H1 (cell line): ENCODE data around the gene SLC4A9. TPM values are rescaled to one million over a fixed set of nuclear protein-coding genes. Genes with fewer than 3 reads are reported as not detected.

ENCODE experiments used
- CTCF ChIA-PET: fragments of 300-600 bp; sonication (Branson Sonifier 250); formaldehyde crosslinking; loops from one replicate; lab custom pipeline; 2021; ENCODE audit not compliant: partially characterized antibody; lab: Charles Lee
- POLR2A ChIA-PET: fragments of 300-600 bp; sonication (Branson Sonifier 250); formaldehyde crosslinking; loops from one replicate; lab custom pipeline; 2021; ENCODE audit warnings: inconsistent platforms; ENCODE audit not compliant: partially characterized antibody; lab: Charles Lee
- DNase-seq, 2 experiments: peaks; one replicate each; pipeline versions ENCODE4 v3.0.0 to v3.0.0-alpha.2; 2010 to 2022; ENCODE audit warnings: low spot score in 2 of 2, low read depth in 1 of 2, mixed read lengths in 1 of 2
- FAIRE-seq: peaks from 2 replicates; lab custom pipeline; 2011; peaks lifted over from hg19 to GRCh38; lab: Jason Lieb, UNC
- H2AFZ ChIP-seq: 2 replicates; pipeline ENCODE4 v1.8.1; 2012; ENCODE audit warnings: low read length, inconsistent platforms
- H2AK5ac ChIP-seq: 2 replicates; pipeline ENCODE4 v1.6.1; 2013; ENCODE audit warnings: low read depth, low read length
- H2BK120ac ChIP-seq: replicated peaks from 2 replicates; pipeline ENCODE3; 2013; ENCODE audit warnings: low read depth, low read length, inconsistent platforms
- H2BK12ac ChIP-seq: 2 replicates; pipeline ENCODE4 v1.6.1; 2013; ENCODE audit warnings: low read depth, low read length
- H2BK15ac ChIP-seq: 2 replicates; pipeline ENCODE4 v1.6.1; 2013; ENCODE audit warnings: low read length
- H2BK20ac ChIP-seq: 2 replicates; pipeline ENCODE4 v1.6.1; 2013; ENCODE audit warnings: low read length
- H2BK5ac ChIP-seq: 2 replicates; pipeline ENCODE4 v1.6.1; 2013; ENCODE audit warnings: low read depth, low read length
- H3K14ac ChIP-seq: 2 replicates; pipeline ENCODE4 v1.6.1; 2013; ENCODE audit warnings: inconsistent platforms; ENCODE audit not compliant: insufficient read length
- H3K18ac ChIP-seq: 2 replicates; pipeline ENCODE4 v1.6.1; 2013; ENCODE audit warnings: low read length; ENCODE audit errors: extremely low read depth
- H3K23ac ChIP-seq: 2 replicates; pipeline ENCODE4 v1.6.1; 2013; ENCODE audit warnings: inconsistent platforms; ENCODE audit not compliant: insufficient read length
- H3K23me2 ChIP-seq: 2 replicates; pipeline ENCODE4 v1.6.1; 2013; ENCODE audit warnings: low read depth, low read length
- H3K27ac ChIP-seq: 2 replicates; pipeline ENCODE4 v1.6.1; 2011; ENCODE audit warnings: low read depth, low read length, inconsistent platforms
- H3K27me3 ChIP-seq, 4 experiments: replicated peaks in 1 of 4; 1 replicate in 1 of 4; 2 replicates in 3 of 4; pipeline versions ENCODE4 v1.6.1 to v1.8.1; 2011 to 2013; ENCODE audit warnings: low read length in 3 of 4, mild to moderate bottlenecking in 3 of 4, inconsistent platforms in 2 of 4, mixed read lengths in 2 of 4, moderate library complexity in 1 of 4; ENCODE audit not compliant: control insufficient read depth in 3 of 4, insufficient read depth in 3 of 4; ENCODE audit errors: extremely low read depth in 1 of 4
- H3K36me3 ChIP-seq, 4 experiments: 2 replicates each; pipeline versions ENCODE4 v1.6.1 to v1.8.1; 2011 to 2013; ENCODE audit warnings: mild to moderate bottlenecking in 4 of 4, low read length in 3 of 4, moderate library complexity in 2 of 4, control low read depth in 1 of 4, inconsistent platforms in 1 of 4; ENCODE audit not compliant: insufficient read depth in 4 of 4, control insufficient read depth in 2 of 4
- H3K4ac ChIP-seq: replicated peaks from 2 replicates; pipeline ENCODE3; 2013; ENCODE audit warnings: low read length, low read depth, mixed read lengths, inconsistent platforms; ENCODE audit not compliant: insufficient read length
- H3K4me1 ChIP-seq, 4 experiments: replicated peaks in 1 of 4; 1 replicate in 1 of 4; 2 replicates in 3 of 4; pipeline versions ENCODE4 v1.6.1 to v1.8.1; 2011 to 2013; ENCODE audit warnings: low read length in 3 of 4, inconsistent platforms in 2 of 4, mixed read lengths in 1 of 4; ENCODE audit not compliant: insufficient read depth in 4 of 4, control insufficient read depth in 3 of 4
- H3K4me2 ChIP-seq, 2 experiments: 2 replicates each; pipeline versions ENCODE4 v1.6.1 to v1.8.1; 2011 to 2013; ENCODE audit warnings: low read depth in 2 of 2, low read length in 2 of 2, control low read depth in 1 of 2, inconsistent platforms in 1 of 2, mild to moderate bottlenecking in 1 of 2; ENCODE audit not compliant: insufficient read depth in 1 of 2
- H3K4me3 ChIP-seq, 4 experiments: fragments of 200-600, 300-600 bp in 1 of 4; sonication (generic), shearing (Covaris generic), sonication (Bioruptor Twin) in 1 of 4; 2 replicates each; pipeline versions ENCODE4 v1.5.1 to v1.8.1; 2011 to 2016; ENCODE audit warnings: low read length in 4 of 4, low read depth in 3 of 4, control low read depth in 2 of 4, inconsistent platforms in 2 of 4, mild to moderate bottlenecking in 2 of 4, mixed read lengths in 1 of 4, moderate library complexity in 1 of 4; ENCODE audit not compliant: insufficient read depth in 2 of 4; ENCODE audit errors: extremely low read depth in 1 of 4
- H3K56ac ChIP-seq: replicated peaks from 2 replicates; pipeline ENCODE3; 2013; ENCODE audit warnings: low read depth, mild to moderate bottlenecking, mixed read lengths, low read length, inconsistent platforms; ENCODE audit not compliant: insufficient read length
- H3K79me1 ChIP-seq: 2 replicates; pipeline ENCODE4 v1.6.1; 2013; ENCODE audit warnings: low read depth, low read length, control low read depth
- H3K79me2 ChIP-seq, 2 experiments: 2 replicates each; pipeline versions ENCODE4 v1.6.1 to v1.8.1; 2012 to 2013; ENCODE audit warnings: low read length in 2 of 2, mild to moderate bottlenecking in 2 of 2, inconsistent platforms in 1 of 2; ENCODE audit not compliant: insufficient read depth in 2 of 2, control insufficient read depth in 1 of 2
- H3K9ac ChIP-seq, 4 experiments: replicated peaks in 1 of 4; 1 replicate in 1 of 4; 2 replicates in 3 of 4; pipeline versions ENCODE4 v1.6.1 to v1.8.1; 2011 to 2013; ENCODE audit warnings: low read depth in 3 of 4, low read length in 3 of 4, control low read depth in 2 of 4, mild to moderate bottlenecking in 2 of 4, moderate library complexity in 2 of 4, inconsistent platforms in 1 of 4; ENCODE audit errors: extremely low read depth in 1 of 4
- H3K9me3 ChIP-seq, 2 experiments: 2 replicates each; pipeline versions ENCODE4 v1.6.1 to v1.8.1; 2012 to 2013; ENCODE audit warnings: mild to moderate bottlenecking in 2 of 2, moderate library complexity in 2 of 2, control low read depth in 1 of 2, inconsistent platforms in 1 of 2, low read depth in 1 of 2, low read length in 1 of 2, mixed read lengths in 1 of 2; ENCODE audit not compliant: insufficient read depth in 2 of 2
- H4K20me1 ChIP-seq, 2 experiments: replicated peaks in 1 of 2; 2 replicates each; pipeline versions ENCODE3 to v1.8.1; 2011 to 2013; ENCODE audit warnings: inconsistent platforms in 2 of 2, low read length in 2 of 2, mild to moderate bottlenecking in 1 of 2; ENCODE audit not compliant: insufficient read depth in 2 of 2, control insufficient read depth in 1 of 2
- H4K5ac ChIP-seq: 2 replicates; pipeline ENCODE4 v1.6.1; 2013; ENCODE audit warnings: low read length, low read depth, mixed read lengths, inconsistent platforms; ENCODE audit not compliant: insufficient read length
- H4K8ac ChIP-seq: 2 replicates; pipeline ENCODE4 v1.8.0; 2013; ENCODE audit warnings: mild to moderate bottlenecking, moderate library complexity, low read length, inconsistent platforms; ENCODE audit not compliant: insufficient read depth; ENCODE audit errors: extremely low read depth
- H4K91ac ChIP-seq: replicated peaks from 2 replicates; pipeline ENCODE3; 2013; ENCODE audit warnings: low read length, mixed read lengths, inconsistent platforms; ENCODE audit not compliant: insufficient read length
- ASH2L ChIP-seq: fragments of 200-600, 300-600 bp; sonication (generic); IDR thresholded peaks from one replicate; pipeline ENCODE4 v1.7.1; 2017; ENCODE audit warnings: low read length
- CEBPB ChIP-seq: IDR thresholded peaks from 2 replicates; pipeline ENCODE4 v1.6.1; 2012; ENCODE audit warnings: low read depth, low read length
- CTBP2 ChIP-seq: IDR thresholded peaks from 2 replicates; pipeline ENCODE4 v1.7.0; 2011; ENCODE audit warnings: borderline replicate concordance, mild to moderate bottlenecking, moderate library complexity, mixed read lengths, low read length; ENCODE audit not compliant: insufficient read depth, insufficient read length
- EGR1 ChIP-seq: IDR thresholded peaks from 2 replicates; pipeline ENCODE4 v1.6.1; 2011; ENCODE audit warnings: low read depth, low read length, borderline replicate concordance
- HDAC6 ChIP-seq: IDR thresholded peaks from one replicate; pipeline ENCODE4 v1.7.1; 2012; ENCODE audit warnings: low read depth, mild to moderate bottlenecking, inconsistent platforms, low read length, moderate library complexity
- JUN ChIP-seq: IDR thresholded peaks from 2 replicates; pipeline ENCODE4 v1.6.1; 2011; ENCODE audit warnings: low read depth, mild to moderate bottlenecking, improper control_type of control experiment, low read length
- KDM5A ChIP-seq: fragments of 200-600 bp; IDR thresholded peaks from 2 replicates; pipeline ENCODE4 v1.7.1; 2012; ENCODE audit warnings: mild to moderate bottlenecking, low read length, inconsistent platforms, mixed read lengths
- NANOG ChIP-seq: IDR thresholded peaks from 2 replicates; pipeline ENCODE4 v1.6.1; 2011; ENCODE audit warnings: low read length, low read depth, mild to moderate bottlenecking, inconsistent platforms; ENCODE audit not compliant: insufficient read depth, poor library complexity, severe bottlenecking
- RFX5 ChIP-seq: IDR thresholded peaks from 2 replicates; pipeline ENCODE4 v1.6.1; 2011; ENCODE audit warnings: low read depth, low read length, improper control_type of control experiment, borderline replicate concordance
- RNF2 ChIP-seq: fragments of 200-900, 300-1000 bp; sonication (generic); IDR thresholded peaks from 2 replicates; pipeline ENCODE4 v1.7.1; 2016; ENCODE audit warnings: borderline replicate concordance, low read depth, mild to moderate bottlenecking, antibody characterized with exemption, low read length; ENCODE audit not compliant: poor library complexity, severe bottlenecking; ENCODE audit errors: missing control alignments
- RXRA ChIP-seq: IDR thresholded peaks from 2 replicates; pipeline ENCODE4 v1.6.1; 2011; ENCODE audit warnings: low read depth, mild to moderate bottlenecking, low read length, moderate library complexity; ENCODE audit not compliant: insufficient read depth
- SIRT6 ChIP-seq: IDR thresholded peaks from one replicate; pipeline ENCODE4 v1.7.1; 2012; ENCODE audit warnings: low read length, inconsistent platforms
- SP1 ChIP-seq: IDR thresholded peaks from 2 replicates; pipeline ENCODE4 v1.6.1; 2011; ENCODE audit warnings: low read depth, low read length
- SRF ChIP-seq: IDR thresholded peaks from 2 replicates; pipeline ENCODE4 v1.6.1; 2011; ENCODE audit warnings: mild to moderate bottlenecking, low read depth, low read length, moderate library complexity
- SUZ12 ChIP-seq: fragments of 200-600 bp; sonication (generic); IDR thresholded peaks from 2 replicates; pipeline ENCODE4 v1.6.1; 2012; ENCODE audit warnings: mild to moderate bottlenecking, inconsistent platforms, low read length, moderate library complexity, mixed read lengths
- YY1 ChIP-seq: IDR thresholded peaks from 2 replicates; pipeline ENCODE4 v1.6.1; 2011; ENCODE audit warnings: low read depth, mild to moderate bottlenecking, low read length
- ZNF274 ChIP-seq: IDR thresholded peaks from 2 replicates; pipeline ENCODE4 v1.7.0; 2012; ENCODE audit warnings: low read length, borderline replicate concordance; ENCODE audit errors: extremely low read depth
- polyA plus RNA-seq, 7 experiments: library from polyadenylated mRNA; depleted of rRNA in 3 of 7; stranded (reverse) in 5 of 7; unstranded in 2 of 7; fragments of >200 nt in 5 of 7; fragments of 200-250 nt in 2 of 7; gene quantifications; 1 replicate in 5 of 7; 2 replicates in 1 of 7; 4 replicates in 1 of 7; pipeline versions ENCODE4 v1.2.1 to v1.2.3, GENCODE V29; 2011 to 2013; ENCODE audit warnings: missing spikeins in 2 of 7, mixed read lengths in 2 of 7
- total RNA-seq: library from RNA; stranded (reverse); fragmentation: NEBNext Ultra II Directional; extraction: Animal tissue kit (Norgen Biotek cat#: 25700); gene quantifications from 2 replicates; pipeline ENCODE4 v1.2.1, GENCODE V29; 2021

The SLC4A9 gene
- total and polyA plus RNA-seq, 2 of the 8 experiments (the other 6 are each of a cell fraction or from before 2014, with no cell fraction given) = 0.15 to 0.28 TPM

GRCh38 chr5:140382866-140383265 lies 22.9 kb downstream of the SLC4A9 start:
- no peaks in the 10 kb centered on the region for H3K4me1 ChIP-seq
- H3K9ac ChIP-seq = no peak overlapping the region
- FAIRE-seq (no peak), DNase-seq (no peak)
- no peak overlapping the region for H4K91ac ChIP-seq
- no peaks in the 10 kb centered on the region for H3K27me3 ChIP-seq
- H3K56ac ChIP-seq = no peak overlapping the region
- no peak overlapping the region for H3K14ac ChIP-seq
- no peaks in the 10 kb centered on the region for H3K9me3 ChIP-seq
- H4K8ac ChIP-seq = no peak overlapping the region
- no peak overlapping the region for H3K23ac ChIP-seq
- POLR2A ChIA-PET = no interaction called here
- no peak overlapping the region for H3K4ac ChIP-seq
- H3K4me3 ChIP-seq = no peak overlapping the region
- no peak overlapping the region for H2BK15ac ChIP-seq
- no peak overlapping the region for H2BK5ac ChIP-seq
- H2AFZ ChIP-seq = no peak overlapping the region
- H3K27ac ChIP-seq = no peak overlapping the region
- no peaks in the 10 kb centered on the region for H3K79me1 ChIP-seq
- no peak overlapping the region for H2AK5ac ChIP-seq
- no peak overlapping the region for H2BK20ac ChIP-seq
- no peaks in the 10 kb centered on the region for H4K20me1 ChIP-seq
- no peak overlapping the region for H3K18ac ChIP-seq
- no peaks in the 10 kb centered on the region for H3K79me2 ChIP-seq
- no peak overlapping the region for H2BK12ac ChIP-seq
- no peaks in the 10 kb centered on the region for H3K23me2 ChIP-seq
- H3K4me2 ChIP-seq = no peak overlapping the region
- no peaks in the 10 kb centered on the region for H3K36me3 ChIP-seq
- no peak overlapping the region for H2BK120ac ChIP-seq
- H4K5ac ChIP-seq = no peak overlapping the region
- CTCF ChIA-PET = interaction anchor here (1.8 to 1.9 kb wide), 2 partner anchors 10 to 20 kb away, joined by 4 to 12 read pairs; no protein-coding TSS in a partner anchor
- TF ChIP-seq KDM5A (no peak), RNF2 (no peak), CTBP2 (no peak), ZNF274 (no peak), SP1 (no peak), SRF (no peak), NANOG (no peak), ASH2L (no peak), RFX5 (no peak), HDAC6 (no peak), SUZ12 (no peak), CEBPB (no peak), YY1 (no peak), SIRT6 (no peak), EGR1 (no peak), JUN (no peak), RXRA (no peak)
